CD4-positive, alpha-beta T cell (primary cell): ENCODE data around the gene FMN1. TPM values are rescaled to one million over a fixed set of nuclear protein-coding genes. Genes with fewer than 3 reads are reported as not detected.

Experiments
- ATAC-seq: fragments of 200-7000 bp; cut with Tn5 transposase; one replicate; pipeline ENCODE4 v1.10.0; 2022; ENCODE audit warnings: mild to moderate bottlenecking; ENCODE audit not compliant: poor library complexity
- CTCF ChIA-PET: fragments of 350-600 bp; sonication (Branson Sonifier 250); formaldehyde crosslinking; loops from one replicate; lab custom pipeline; 2021; ENCODE audit warnings: antibody characterized with exemption, inconsistent platforms; lab: Charles Lee
- POLR2A ChIA-PET: fragments of 350-600 bp; sonication (Branson Sonifier 250); formaldehyde crosslinking; loops from one replicate; lab custom pipeline; 2021; ENCODE audit warnings: antibody characterized with exemption, inconsistent platforms; lab: Charles Lee
- DNase-seq, 14 experiments: peaks; one replicate each; pipeline ENCODE4 v3.0.0-alpha.2; 2013 to 2020; ENCODE audit warnings: mixed read lengths in 2 of 14
- H3K27ac ChIP-seq, 2 donors: one replicate each; pipeline versions ENCODE4 v1.5.1 to v1.7.0; 2013; ENCODE audit warnings: low read length in 2 of 2, low read depth in 1 of 2, mild to moderate bottlenecking in 1 of 2
- H3K27me3 ChIP-seq, 2 experiments: 1 replicate in 1 of 2; 2 replicates in 1 of 2; pipeline versions ENCODE4 v1.6.1 to v1.7.0; 2013; ENCODE audit warnings: low read length in 2 of 2, control low read depth in 1 of 2, mild to moderate bottlenecking in 1 of 2, moderate library complexity in 1 of 2; ENCODE audit not compliant: insufficient read depth in 2 of 2, control insufficient read depth in 1 of 2
- H3K36me3 ChIP-seq: one replicate; pipeline ENCODE4 v1.6.1; 2013; ENCODE audit warnings: low read length, control low read depth; ENCODE audit not compliant: insufficient read depth
- H3K4me1 ChIP-seq: one replicate; pipeline ENCODE4 v1.6.1; 2013; ENCODE audit warnings: low read length, control low read depth; ENCODE audit not compliant: insufficient read depth
- H3K4me3 ChIP-seq: one replicate; pipeline ENCODE4 v1.5.1; 2013; ENCODE audit warnings: mild to moderate bottlenecking, low read length, moderate library complexity
- H3K9me3 ChIP-seq, 2 experiments: 1 replicate in 1 of 2; 2 replicates in 1 of 2; pipeline versions ENCODE4 v1.6.1 to v1.7.0; 2013; ENCODE audit warnings: low read length in 2 of 2, mild to moderate bottlenecking in 2 of 2, control low read depth in 1 of 2, moderate library complexity in 1 of 2; ENCODE audit not compliant: control insufficient read depth in 1 of 2, insufficient read depth in 1 of 2
- H3K27ac Mint-ChIP-seq: one replicate; pipeline ENCODE4 v1.8.0; 2020; ENCODE audit warnings: mixed read lengths
- H3K27me3 Mint-ChIP-seq: one replicate; pipeline ENCODE4 v1.8.0; 2021; ENCODE audit warnings: mixed read lengths
- H3K36me3 Mint-ChIP-seq: one replicate; pipeline ENCODE4 v1.8.0; 2021; ENCODE audit warnings: low read depth, mixed read lengths
- H3K4me1 Mint-ChIP-seq: one replicate; pipeline ENCODE4 v1.8.0; 2021; ENCODE audit warnings: low read depth, mixed read lengths
- H3K4me3 Mint-ChIP-seq: one replicate; pipeline ENCODE4 v1.8.0; 2020; ENCODE audit warnings: mild to moderate bottlenecking, mixed read lengths
- H3K9me3 Mint-ChIP-seq: one replicate; pipeline ENCODE4 v1.8.0; 2020; ENCODE audit warnings: mixed read lengths
- CTCF ChIP-seq: fragments of 200-600 bp; IDR thresholded peaks from one replicate; pipeline ENCODE4 v1.8.0; 2022; ENCODE audit warnings: antibody characterized with exemption, mild to moderate bottlenecking
- intact Hi-C, 2 experiments: fragments of 100-400 bp; cut with DNase I in 1 of 2; cut with micrococcal nuclease in 1 of 2; formaldehyde crosslinking; loops; one replicate each; pipeline versions ENCODE4 v1.15.1 to v1.9.0; 2023 to 2025; cut with DNase I, micrococcal nuclease
- total RNA-seq, 174 experiments: library from RNA in 2 of 174; stranded (reverse) in 2 of 174; gene quantifications; one replicate each; pipeline ENCODE4 v1.2.3 and lab custom pipeline; 2021 to 2026

The FMN1 gene
- total RNA-seq, 2 experiments from 2014 or later = 0.39 to 0.55 TPM

- H3K36me3 ChIP-seq = no peaks in the 10 kb centered on the region
- no peak overlapping the region for H3K4me3 ChIP-seq
- intact Hi-C loops = no loop called here
- H3K9me3 Mint-ChIP-seq = no peaks in the 10 kb centered on the region
- DNase-seq (no peak), ATAC-seq (no peak)
- H3K27me3 ChIP-seq = no peaks in the 10 kb centered on the region
- peaks cover 6% of the 10 kb centered on the region for H3K27me3 Mint-ChIP-seq
- peaks cover 17% of the 10 kb centered on the region for H3K4me1 Mint-ChIP-seq
- CTCF ChIA-PET = interaction anchor here (1.6 kb wide), 1 partner anchor 9 kb away, joined by 4 read pairs; no protein-coding TSS in a partner anchor
- H3K27ac Mint-ChIP-seq = no peak overlapping the region
- no peak overlapping the region for H3K27ac ChIP-seq
- H3K4me1 ChIP-seq = no peaks in the 10 kb centered on the region
- no peak for TF ChIP-seq CTCF
- no peaks in the 10 kb centered on the region for H3K36me3 Mint-ChIP-seq
- POLR2A ChIA-PET = no interaction called here
- H3K9me3 ChIP-seq = peaks cover 0 to 8% of the 10 kb centered on the region in 2 experiments
- no peak overlapping the region for H3K4me3 Mint-ChIP-seq
Observed at GRCh38 chr15:33019354-33019981, 175.0 kb downstream of the FMN1 start.

DNA sequence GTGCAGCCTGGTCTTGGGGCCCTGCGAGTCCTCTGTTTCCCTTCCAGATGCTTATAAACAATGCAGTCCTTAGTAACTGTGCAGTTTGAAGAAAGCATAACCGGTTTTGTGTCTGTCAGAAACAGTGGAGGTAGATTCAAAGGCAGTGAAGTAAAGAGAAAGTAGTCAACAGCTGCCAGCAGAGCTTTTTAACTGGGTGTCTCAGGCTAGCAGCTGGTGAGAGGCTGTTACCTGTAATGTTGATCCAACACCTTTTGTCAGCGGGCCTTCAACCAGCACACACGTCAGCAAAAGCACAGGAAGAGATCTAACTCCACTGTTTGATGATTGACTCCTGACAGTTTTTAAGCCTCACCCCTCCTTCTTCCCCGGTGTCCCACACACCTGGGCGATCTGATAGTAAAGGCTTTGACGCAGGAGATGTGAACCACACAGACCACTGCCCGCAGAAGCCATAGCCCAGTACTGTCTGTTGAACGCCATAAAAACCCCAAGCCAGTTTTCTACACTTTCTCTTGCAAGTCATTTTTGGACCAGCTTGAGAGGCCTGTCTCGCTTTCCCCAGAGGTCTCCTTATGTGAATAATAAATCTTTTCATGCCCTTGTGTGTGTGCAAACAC, 178.0 kb downstream of the FMN1 start:
- Histone ChIP-seq H3K9me3 (peaks cover 0 to 8% of the 10 kb centered on the region in 2 experiments), H3K4me3 (no peak overlapping the region), H3K27me3 (no peaks in the 10 kb centered on the region), H3K4me1 (no peaks in the 10 kb centered on the region), H3K36me3 (no peaks in the 10 kb centered on the region), H3K27ac (no peak overlapping the region)
- POLR2A ChIA-PET = no interaction called here
- no peak for TF ChIP-seq CTCF
- peak overlapping the region; percentile 85 for H3K27ac Mint-ChIP-seq
- no peaks in the 10 kb centered on the region for H3K9me3 Mint-ChIP-seq
- H3K36me3 Mint-ChIP-seq = no peaks in the 10 kb centered on the region
- DNase-seq (peak in 4 of 14 experiments; percentile 6 to 48 (median 16)), ATAC-seq (peak; percentile 87)
- peaks cover 6% of the 10 kb centered on the region for H3K27me3 Mint-ChIP-seq
- peaks cover 17% of the 10 kb centered on the region for H3K4me1 Mint-ChIP-seq
- intact Hi-C loops = no loop called here
- peak overlapping the region; percentile 17 for H3K4me3 Mint-ChIP-seq
- CTCF ChIA-PET = no interaction called here

- no peak overlapping the region for H3K4me3 ChIP-seq
- ChIA-PET CTCF (no interaction called here), POLR2A (no interaction called here)
- intact Hi-C loops = no loop called here
- H3K27me3 ChIP-seq = no peaks in the 10 kb centered on the region
- no peak for DNase-seq
- peaks cover 0 to 3% of the 10 kb centered on the region in 2 experiments for H3K9me3 ChIP-seq
- H3K9me3 Mint-ChIP-seq = no peaks in the 10 kb centered on the region
- H3K4me1 ChIP-seq = no peaks in the 10 kb centered on the region
- no peaks in the 10 kb centered on the region for H3K36me3 ChIP-seq
- no peak overlapping the region for H3K4me3 Mint-ChIP-seq
- no peak overlapping the region for H3K27ac ChIP-seq
- H3K27me3 Mint-ChIP-seq = peaks cover 6% of the 10 kb centered on the region
- H3K4me1 Mint-ChIP-seq = peaks cover 17% of the 10 kb centered on the region
- no peak overlapping the region for H3K27ac Mint-ChIP-seq
- no peak for TF ChIP-seq CTCF
- no peaks in the 10 kb centered on the region for H3K36me3 Mint-ChIP-seq
- no peak for ATAC-seq
Observed at GRCh38 chr15:33014586-33014985, 179.9 kb downstream of the FMN1 start.
